H1 (cell line): ENCODE data around the gene KYNU.

ENCODE experiments used
- CEBPB ChIP-seq: IDR thresholded peaks from 2 replicates; pipeline ENCODE4 v1.6.1; 2012; ENCODE audit warnings: low read depth, low read length
- CTCF ChIP-seq, 3 experiments: IDR thresholded peaks; 1 replicate in 2 of 3; 2 replicates in 1 of 3; pipeline versions ENCODE4 v1.5.1 to v1.6.1; 2011; ENCODE audit warnings: low read length in 3 of 3, mild to moderate bottlenecking in 3 of 3, inconsistent platforms in 2 of 3, low read depth in 1 of 3, moderate library complexity in 1 of 3; ENCODE audit not compliant: insufficient read depth in 1 of 3; ENCODE audit errors: control extremely low read depth in 1 of 3
- EGR1 ChIP-seq: IDR thresholded peaks from 2 replicates; pipeline ENCODE4 v1.6.1; 2011; ENCODE audit warnings: low read depth, low read length, borderline replicate concordance
- GABPA ChIP-seq: IDR thresholded peaks from 2 replicates; pipeline ENCODE4 v1.6.1; 2011; ENCODE audit warnings: mild to moderate bottlenecking, low read length, moderate library complexity, borderline replicate concordance; ENCODE audit not compliant: insufficient read depth
- SIX5 ChIP-seq: IDR thresholded peaks from 2 replicates; pipeline ENCODE4 v1.6.1; 2011; ENCODE audit warnings: mild to moderate bottlenecking, low read depth, low read length

- TF ChIP-seq CEBPB (no peak), CTCF (IDR thresholded peaks at IDR 0.05; ENCODE audit: control extremely low read depth in 1 of 3, insufficient read depth in 1 of 3, low read depth in 1 of 3, low read length in 3 of 3) (no peak), SIX5 (no peak), GABPA (no peak), EGR1 (no peak)
These were observed 14.6 kb upstream of the KYNU start for GRCh38 chr2:142862847-142863246.
